Endothelial cell of hepatic sinusoid (primary cell): ENCODE data around the gene TMEM30A.

Source experiments
- in situ Hi-C: cut with HindIII; loops from 2 replicates; pipeline ENCODE4 v1.10.0; 2017; ENCODE audit warnings: low sequenced_read_pairs

TMEM30A gene

DNA sequence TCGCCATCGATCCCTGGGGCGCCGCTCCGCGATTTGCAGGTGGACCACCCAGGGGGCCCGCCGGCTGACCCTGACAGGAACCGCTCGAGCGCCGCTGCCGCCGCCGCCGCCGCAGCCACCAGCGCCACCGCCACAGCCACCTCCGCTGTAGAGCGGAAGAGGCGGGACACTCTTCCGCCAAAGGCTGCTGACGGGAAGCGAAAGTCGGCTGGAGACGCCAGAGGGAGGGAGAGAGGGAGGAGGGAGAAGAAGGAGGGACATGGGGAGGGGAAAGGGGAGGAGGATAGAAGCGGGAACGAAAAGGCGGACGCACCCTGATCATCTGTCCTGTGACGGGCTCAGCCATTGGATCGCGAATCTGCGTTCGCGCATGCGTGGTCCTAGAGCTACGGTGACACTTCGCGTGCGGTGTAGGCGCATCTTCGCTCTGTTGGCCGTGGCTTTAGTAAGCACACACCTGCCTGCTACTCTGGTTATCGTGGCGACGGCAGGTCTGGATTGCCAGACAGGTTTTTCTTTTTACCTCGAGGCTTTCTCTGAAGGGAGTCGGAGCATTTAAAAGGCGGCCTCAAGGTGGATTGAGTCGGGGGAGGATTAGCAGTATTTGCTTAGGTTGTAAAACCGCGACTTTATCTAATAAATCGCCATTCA is at the start of gene TMEM30A:
Gene TMEM30A, minus strand, starts transcription at position 161 of the 651 bp plus-strand sequence. Its CDS starts 154 bp downstream, at position 7.
- in situ Hi-C loops, result no loop called here

DNA sequence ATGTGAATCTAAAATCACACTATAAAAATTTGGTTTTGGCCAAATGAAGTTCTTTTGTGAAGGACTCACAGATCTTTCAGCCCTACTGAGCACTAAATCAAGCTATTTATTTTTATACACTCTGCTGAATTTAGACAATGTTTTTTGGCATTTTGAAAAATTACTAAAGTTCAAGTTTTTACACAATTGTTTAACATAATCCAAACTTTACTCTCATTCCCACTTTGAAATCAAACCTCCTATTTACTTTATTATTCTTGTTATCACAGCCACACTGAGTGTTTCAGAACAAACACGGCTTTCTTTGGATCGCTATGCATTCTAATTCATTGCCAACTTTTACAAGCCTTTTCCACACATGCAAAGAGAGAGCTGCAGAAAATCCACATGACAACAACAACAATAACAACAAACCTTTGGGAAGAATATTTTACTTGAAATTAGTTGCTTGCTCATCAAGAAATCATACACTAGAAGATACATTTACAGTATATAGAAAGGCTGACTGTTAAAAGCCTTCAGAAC is 49.1 kb upstream of the TMEM30A start:
- in situ Hi-C loops, result no loop called here

- in situ Hi-C loops, result no loop called here
These were observed 46.6 kb upstream of the TMEM30A start for GRCh38 chr6:75331151-75331550.

DNA sequence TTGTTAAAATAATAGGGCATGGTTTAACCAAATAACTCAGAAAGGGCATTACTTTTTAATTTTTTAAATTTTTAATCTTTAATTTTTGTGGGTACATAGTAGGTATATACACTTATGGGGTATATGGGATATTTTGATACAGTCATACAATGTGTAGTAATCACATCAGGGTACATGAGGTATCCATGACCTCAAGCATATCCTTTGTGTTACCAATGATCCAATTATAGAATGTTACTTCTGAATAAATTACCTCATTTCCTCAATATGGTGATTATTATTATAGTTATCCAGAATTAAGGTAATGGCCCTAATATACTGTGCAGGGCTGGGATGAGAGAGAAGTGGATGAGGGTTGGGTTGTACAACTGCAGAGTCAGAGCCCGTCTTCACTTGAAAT is 45.1 kb upstream of the TMEM30A start:
- in situ Hi-C loops, result loop anchor here (10.0 kb wide), 1 partner anchor 55 kb away; no protein-coding TSS in a partner anchor

DNA sequence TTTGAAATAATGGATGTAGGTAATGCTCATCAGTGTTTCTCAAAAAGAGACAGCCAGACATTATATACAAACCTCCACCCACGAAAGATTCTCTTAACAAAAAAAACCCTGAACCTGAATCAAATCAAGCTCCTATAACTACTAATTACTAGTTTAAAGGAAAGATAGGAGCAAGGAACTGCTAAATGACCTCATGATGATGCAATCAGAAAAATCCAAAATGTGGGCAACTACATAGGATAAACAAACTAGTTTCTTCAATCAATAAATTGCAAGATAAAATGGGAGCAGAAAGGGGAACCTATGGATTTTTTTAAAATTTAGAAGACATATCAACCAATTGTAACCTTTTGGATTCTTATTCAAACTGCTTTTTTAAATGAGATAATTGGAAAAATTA is 43.2 kb upstream of the TMEM30A start:
- in situ Hi-C loops, result loop anchor here (10.0 kb wide), 1 partner anchor 57 kb away; no protein-coding TSS in a partner anchor

- in situ Hi-C loops, result loop anchor here (10.0 kb wide), 1 partner anchor 58 kb away; no protein-coding TSS in a partner anchor
These were observed 42.1 kb upstream of the TMEM30A start for GRCh38 chr6:75326557-75327258.

- in situ Hi-C loops, result no loop called here
These were observed 34.3 kb upstream of the TMEM30A start for GRCh38 chr6:75318900-75319299.

- in situ Hi-C loops, result no loop called here
These were observed 33.1 kb upstream of the TMEM30A start for GRCh38 chr6:75317503-75318206.

GRCh38 chr6:75315978-75316377 is 31.4 kb upstream of the TMEM30A start:
- in situ Hi-C loops, result no loop called here

DNA sequence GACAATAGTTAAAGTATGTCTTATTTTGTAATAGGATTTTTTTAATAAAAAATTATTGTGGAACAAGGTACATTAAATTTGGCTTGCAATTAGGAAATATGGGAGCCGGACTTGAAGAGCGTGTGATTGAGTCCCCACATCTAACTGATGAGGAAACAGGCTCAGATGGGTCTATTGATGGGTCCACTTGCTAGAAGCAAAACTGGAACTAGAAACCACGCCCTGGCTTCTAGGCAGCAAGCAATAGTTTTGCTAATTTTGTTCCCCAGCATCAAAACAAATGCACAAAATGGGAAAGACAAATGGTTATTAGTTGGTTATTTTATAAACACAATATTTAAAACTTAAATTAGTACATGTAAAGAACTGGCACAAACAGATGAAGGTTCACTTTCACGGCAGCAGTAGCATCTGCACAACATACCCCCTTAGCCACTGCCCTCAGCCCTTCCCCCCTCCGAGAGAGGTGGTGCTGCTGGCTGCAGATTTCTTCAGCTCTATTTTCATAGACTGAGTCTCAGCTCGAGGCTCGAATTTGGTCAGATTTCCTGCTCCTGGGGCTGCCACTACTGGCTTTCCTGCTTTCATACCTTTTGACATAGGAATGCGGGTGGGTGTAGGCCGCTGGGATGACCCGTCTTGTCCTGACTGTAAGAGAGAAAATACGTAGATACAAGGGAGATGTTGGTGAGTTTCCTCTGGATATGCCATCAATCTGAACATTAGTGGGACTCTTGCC is 23.8 kb upstream of the TMEM30A start:
- in situ Hi-C loops, result no loop called here

- in situ Hi-C loops, result no loop called here
These were observed 22.9 kb upstream of the TMEM30A start for GRCh38 chr6:75307364-75308004.

GRCh38 chr6:75306064-75306463 is 21.5 kb upstream of the TMEM30A start:
- in situ Hi-C loops, result no loop called here

- in situ Hi-C loops, result no loop called here
These were observed 21.0 kb upstream of the TMEM30A start for GRCh38 chr6:75305573-75305972.

- in situ Hi-C loops, result no loop called here
These were observed 17.7 kb upstream of the TMEM30A start for GRCh38 chr6:75302280-75302679.

GRCh38 chr6:75301537-75301936 is 16.9 kb upstream of the TMEM30A start:
- in situ Hi-C loops, result no loop called here

- in situ Hi-C loops, result no loop called here
These were observed 16.5 kb upstream of the TMEM30A start for GRCh38 chr6:75301088-75301487.

DNA sequence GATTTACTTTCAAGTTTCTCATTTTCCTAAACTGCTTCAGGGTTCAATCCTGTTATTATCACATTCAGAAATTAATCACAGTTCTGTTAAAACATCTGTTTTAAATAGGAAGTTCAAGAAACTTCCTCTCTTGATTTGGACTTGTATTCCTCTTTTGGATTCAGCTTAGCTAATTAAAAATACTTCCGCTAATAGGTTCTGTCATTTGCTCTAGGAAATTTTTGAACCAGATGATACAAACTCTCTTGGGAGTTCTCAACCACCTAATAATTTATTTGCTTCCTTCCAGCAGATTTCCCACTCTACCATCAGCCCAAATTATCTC is 15.9 kb upstream of the TMEM30A start:
- in situ Hi-C loops, result no loop called here

GRCh38 chr6:75299801-75300530 is 15.4 kb upstream of the TMEM30A start:
- in situ Hi-C loops, result no loop called here

DNA sequence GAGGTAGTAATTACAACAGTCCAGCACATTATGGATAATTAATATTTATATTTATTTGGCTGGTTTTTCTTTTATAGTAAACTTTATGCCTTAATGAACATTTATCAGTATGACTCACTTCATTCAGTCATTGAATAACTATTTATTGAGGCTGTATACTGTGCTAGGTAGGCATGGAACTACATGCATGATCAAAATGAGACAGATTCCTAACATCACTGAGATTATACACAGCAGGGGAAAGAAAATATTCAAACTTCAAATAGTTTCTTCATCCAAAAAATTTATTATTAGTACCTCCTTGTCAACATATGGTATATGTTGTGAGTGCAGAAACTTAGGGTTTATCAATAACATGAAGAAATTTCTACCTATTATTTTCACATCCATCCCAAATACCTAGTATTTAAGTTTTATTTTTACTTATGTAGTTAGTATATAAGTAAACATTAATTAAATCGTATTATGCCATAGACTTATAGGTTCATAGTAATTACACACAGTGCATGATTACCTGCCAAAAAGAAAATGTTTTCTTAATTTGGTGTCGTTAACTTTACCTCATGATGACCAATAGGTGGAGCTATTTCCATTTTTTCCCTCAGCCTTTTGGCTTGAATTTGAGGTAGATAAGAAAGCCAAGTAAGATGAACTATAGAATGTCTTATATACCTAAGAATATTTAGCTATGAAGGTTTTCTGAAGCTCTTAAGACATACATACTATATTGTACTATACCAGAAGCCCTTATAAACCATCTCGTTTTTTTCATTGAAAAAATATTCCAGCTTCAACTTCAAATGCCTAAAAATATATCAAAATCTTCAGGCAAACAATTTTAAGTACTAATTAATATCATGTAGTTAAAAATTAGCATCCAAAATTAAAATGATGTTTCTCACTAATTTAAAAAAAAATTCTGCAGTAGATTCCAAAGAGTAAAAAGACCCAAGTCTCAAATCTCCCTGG is 12.5 kb upstream of the TMEM30A start:
- in situ Hi-C loops, result no loop called here
